Loucy (cell line): ENCODE results near the gene MYDGF.

Experiments
- EZH2phosphoT487 ChIP-seq: fragments of 200-600 bp; IDR thresholded peaks from 2 replicates; pipeline ENCODE4 v1.6.1; 2018; ENCODE audit warnings: antibody characterized with exemption, mild to moderate bottlenecking, moderate library complexity, borderline replicate concordance
- TF ChIP-seq, protein P1 (sequence below): fragments of 200-600 bp; sonication (generic); conservative IDR thresholded peaks from 2 replicates; pipeline ENCODE4 v1.5.1; 2014; ENCODE audit warnings: mild to moderate bottlenecking, antibody characterized with exemption, low read length

DNA sequence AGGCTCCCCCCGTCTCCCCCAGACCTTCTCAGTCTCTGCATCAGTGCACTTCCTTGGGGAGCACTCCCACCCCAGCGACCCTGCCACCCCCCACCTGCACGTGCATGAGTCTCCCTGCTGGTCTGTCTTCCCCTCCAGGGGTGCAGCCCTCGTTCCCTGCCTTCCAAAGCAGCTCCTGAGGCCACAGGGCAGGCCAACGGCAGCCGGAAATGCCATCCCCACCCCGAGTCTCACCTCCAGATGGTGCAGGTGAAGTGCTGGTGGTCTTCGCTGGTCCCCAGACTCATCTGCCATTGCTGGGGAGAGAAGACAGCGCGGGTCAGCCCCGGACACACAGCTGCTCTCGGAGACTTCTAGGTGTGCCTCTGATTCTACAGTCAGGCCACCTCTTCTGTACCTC lies 5.5 kb downstream of the MYDGF start:
- TF ChIP-seq, protein P1, sequence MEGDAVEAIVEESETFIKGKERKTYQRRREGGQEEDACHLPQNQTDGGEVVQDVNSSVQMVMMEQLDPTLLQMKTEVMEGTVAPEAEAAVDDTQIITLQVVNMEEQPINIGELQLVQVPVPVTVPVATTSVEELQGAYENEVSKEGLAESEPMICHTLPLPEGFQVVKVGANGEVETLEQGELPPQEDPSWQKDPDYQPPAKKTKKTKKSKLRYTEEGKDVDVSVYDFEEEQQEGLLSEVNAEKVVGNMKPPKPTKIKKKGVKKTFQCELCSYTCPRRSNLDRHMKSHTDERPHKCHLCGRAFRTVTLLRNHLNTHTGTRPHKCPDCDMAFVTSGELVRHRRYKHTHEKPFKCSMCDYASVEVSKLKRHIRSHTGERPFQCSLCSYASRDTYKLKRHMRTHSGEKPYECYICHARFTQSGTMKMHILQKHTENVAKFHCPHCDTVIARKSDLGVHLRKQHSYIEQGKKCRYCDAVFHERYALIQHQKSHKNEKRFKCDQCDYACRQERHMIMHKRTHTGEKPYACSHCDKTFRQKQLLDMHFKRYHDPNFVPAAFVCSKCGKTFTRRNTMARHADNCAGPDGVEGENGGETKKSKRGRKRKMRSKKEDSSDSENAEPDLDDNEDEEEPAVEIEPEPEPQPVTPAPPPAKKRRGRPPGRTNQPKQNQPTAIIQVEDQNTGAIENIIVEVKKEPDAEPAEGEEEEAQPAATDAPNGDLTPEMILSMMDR = no peak
- TF ChIP-seq EZH2phosphoT487 = no peak
